HEK293 (cell line): Measurements from ENCODE around the gene SIDT2.

Experiments
- ZNF416 ChIP-seq: fragments of 450-650 bp; formaldehyde crosslinking; IDR thresholded peaks from 2 replicates; pipeline ENCODE4 v1.5.1; 2016; ENCODE audit warnings: missing biosample characterization, missing genetic modification characterization
- ZNF768 ChIP-seq: fragments of 450-650 bp; formaldehyde crosslinking; IDR thresholded peaks from 2 replicates; pipeline ENCODE4 v1.5.1; 2018; ENCODE audit warnings: missing biosample characterization, mild to moderate bottlenecking, missing genetic modification characterization
- TF ChIP-seq, protein P1 (sequence below): fragments of 450-650 bp; formaldehyde crosslinking; IDR thresholded peaks from 2 replicates; pipeline ENCODE4 v1.5.1; 2016; ENCODE audit warnings: missing biosample characterization, missing genetic modification characterization
- TF ChIP-seq, protein P2 (sequence below): fragments of 450-650 bp; formaldehyde crosslinking; IDR thresholded peaks from 2 replicates; pipeline ENCODE4 v1.5.1; 2016; ENCODE audit warnings: missing biosample characterization, missing genetic modification characterization

- TF ChIP-seq, protein P1, sequence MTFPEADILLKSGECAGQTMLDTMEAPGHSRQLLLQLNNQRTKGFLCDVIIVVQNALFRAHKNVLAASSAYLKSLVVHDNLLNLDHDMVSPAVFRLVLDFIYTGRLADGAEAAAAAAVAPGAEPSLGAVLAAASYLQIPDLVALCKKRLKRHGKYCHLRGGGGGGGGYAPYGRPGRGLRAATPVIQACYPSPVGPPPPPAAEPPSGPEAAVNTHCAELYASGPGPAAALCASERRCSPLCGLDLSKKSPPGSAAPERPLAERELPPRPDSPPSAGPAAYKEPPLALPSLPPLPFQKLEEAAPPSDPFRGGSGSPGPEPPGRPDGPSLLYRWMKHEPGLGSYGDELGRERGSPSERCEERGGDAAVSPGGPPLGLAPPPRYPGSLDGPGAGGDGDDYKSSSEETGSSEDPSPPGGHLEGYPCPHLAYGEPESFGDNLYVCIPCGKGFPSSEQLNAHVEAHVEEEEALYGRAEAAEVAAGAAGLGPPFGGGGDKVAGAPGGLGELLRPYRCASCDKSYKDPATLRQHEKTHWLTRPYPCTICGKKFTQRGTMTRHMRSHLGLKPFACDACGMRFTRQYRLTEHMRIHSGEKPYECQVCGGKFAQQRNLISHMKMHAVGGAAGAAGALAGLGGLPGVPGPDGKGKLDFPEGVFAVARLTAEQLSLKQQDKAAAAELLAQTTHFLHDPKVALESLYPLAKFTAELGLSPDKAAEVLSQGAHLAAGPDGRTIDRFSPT (tag by site-specific recombination), result no peak
- TF ChIP-seq, protein P2, sequence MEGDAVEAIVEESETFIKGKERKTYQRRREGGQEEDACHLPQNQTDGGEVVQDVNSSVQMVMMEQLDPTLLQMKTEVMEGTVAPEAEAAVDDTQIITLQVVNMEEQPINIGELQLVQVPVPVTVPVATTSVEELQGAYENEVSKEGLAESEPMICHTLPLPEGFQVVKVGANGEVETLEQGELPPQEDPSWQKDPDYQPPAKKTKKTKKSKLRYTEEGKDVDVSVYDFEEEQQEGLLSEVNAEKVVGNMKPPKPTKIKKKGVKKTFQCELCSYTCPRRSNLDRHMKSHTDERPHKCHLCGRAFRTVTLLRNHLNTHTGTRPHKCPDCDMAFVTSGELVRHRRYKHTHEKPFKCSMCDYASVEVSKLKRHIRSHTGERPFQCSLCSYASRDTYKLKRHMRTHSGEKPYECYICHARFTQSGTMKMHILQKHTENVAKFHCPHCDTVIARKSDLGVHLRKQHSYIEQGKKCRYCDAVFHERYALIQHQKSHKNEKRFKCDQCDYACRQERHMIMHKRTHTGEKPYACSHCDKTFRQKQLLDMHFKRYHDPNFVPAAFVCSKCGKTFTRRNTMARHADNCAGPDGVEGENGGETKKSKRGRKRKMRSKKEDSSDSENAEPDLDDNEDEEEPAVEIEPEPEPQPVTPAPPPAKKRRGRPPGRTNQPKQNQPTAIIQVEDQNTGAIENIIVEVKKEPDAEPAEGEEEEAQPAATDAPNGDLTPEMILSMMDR (tag by site-specific recombination), result no peak
- no peak for TF ChIP-seq ZNF416 (tag by site-specific recombination)
- TF ChIP-seq ZNF768, result no peak
These were observed at the start of gene SIDT2 for GRCh38 chr11:117178210-117179034.
